ENCODE data around the gene CDADC1.
A peak's percentile ranks its signal among the peaks of the same experiment; 100 is the strongest.

CDADC1 gene

GRCh38 chr13:49302817-49303216 lies 55.1 kb downstream of the CDADC1 start:
- H3K27ac ChIP-seq, result peak overlapping the region; percentile 44; the same call in 1 of the 2 replicates
- no peak for TF ChIP-seq CTCF (conservative IDR thresholded peaks at IDR 0.05)

- no peak overlapping the region for H3K27ac ChIP-seq
- TF ChIP-seq CTCF (conservative IDR thresholded peaks at IDR 0.05), result no peak
Measured at GRCh38 chr13:49303533-49304252, 56.0 kb downstream of the CDADC1 start.

- TF ChIP-seq CTCF (conservative IDR thresholded peaks at IDR 0.05), result no peak
- H3K27ac ChIP-seq, result no peak overlapping the region; the same call in 1 of the 2 replicates
Measured at GRCh38 chr13:49304356-49304755, 56.6 kb downstream of the CDADC1 start.

GRCh38 chr13:49304763-49305700 lies 57.3 kb downstream of the CDADC1 start:
- TF ChIP-seq CTCF (conservative IDR thresholded peaks at IDR 0.05), result no peak

GRCh38 chr13:49305792-49306425 lies 58.2 kb downstream of the CDADC1 start:
- peak overlapping the region; percentile 8; the same call in 1 of the 2 replicates for H3K27ac ChIP-seq
- no peak for TF ChIP-seq CTCF (conservative IDR thresholded peaks at IDR 0.05)

More at GRCh38 chr13:49304763-49305700, 57.3 kb downstream of the CDADC1 start:
- peak overlapping the region; percentile 8; the same call in 1 of the 2 replicates for H3K27ac ChIP-seq

GRCh38 chr13:49307365-49307764 lies 59.6 kb downstream of the CDADC1 start:
- no peak for TF ChIP-seq CTCF (conservative IDR thresholded peaks at IDR 0.05)
- H3K27ac ChIP-seq, result peak overlapping the region; percentile 25; the same call in 1 of the 2 replicates
